ENCODE results near the gene CAMSAP1.

The CAMSAP1 gene

DNA sequence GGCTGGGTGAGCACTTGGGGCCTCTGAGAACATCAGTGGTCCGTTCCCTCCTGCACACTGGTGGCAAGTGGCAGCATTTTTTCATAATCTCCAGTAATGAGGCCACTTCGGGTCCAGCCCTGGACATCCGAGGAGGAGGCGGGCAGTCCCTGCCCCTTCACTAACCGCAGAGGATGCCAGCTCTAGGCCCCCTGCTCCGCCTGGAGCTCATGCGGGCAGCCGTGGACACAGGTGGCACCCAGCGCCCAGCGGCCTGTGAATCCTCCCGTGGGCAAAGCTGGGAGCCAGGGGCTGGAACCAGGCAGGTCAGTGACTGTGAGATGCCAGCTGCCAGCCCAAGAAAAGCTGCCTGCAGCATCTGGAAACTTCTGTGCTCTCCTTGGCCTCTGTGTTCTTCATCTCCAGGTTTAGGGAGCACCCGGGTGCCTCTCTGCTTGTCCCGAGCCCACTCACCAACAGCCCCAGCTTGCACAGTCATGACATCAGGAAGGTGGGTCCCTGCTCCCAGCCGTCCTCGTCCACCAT is 112.9 kb downstream of the CAMSAP1 start:
- Histone ChIP-seq H3K9me3 (ENCODE audit: control insufficient read depth, insufficient read depth, low read depth, low read length) (no peaks in the 10 kb centered on the region), H3K4me1 (ENCODE audit: control insufficient read depth, insufficient read depth, low read length) (no peaks in the 10 kb centered on the region), H3K36me3 (ENCODE audit: control insufficient read depth in 2 of 2, insufficient read depth in 1 of 2, low read length in 2 of 2) (no peaks in the 10 kb centered on the region), H3K4me3 (ENCODE audit: low read depth, low read length) (no peak overlapping the region), H3K27ac (ENCODE audit: extremely low read depth, low read depth, low read length) (no peak overlapping the region)
- TF ChIP-seq MEIS1 (CRISPR knock-in tag; IDR thresholded peaks at IDR 0.05; ENCODE audit: borderline replicate concordance): no peak
- TF ChIP-seq ZNF600 (tag by site-specific recombination; IDR thresholded peaks at IDR 0.05): no peak
- ChIA-PET CTCF (interaction anchor here (0.5 to 1.4 kb wide), 3 partner anchors 12 to 124 kb away, joined by 3 to 5 read pairs (median 3); no protein-coding TSS in a partner anchor), POLR2A (no interaction called here)

DNA sequence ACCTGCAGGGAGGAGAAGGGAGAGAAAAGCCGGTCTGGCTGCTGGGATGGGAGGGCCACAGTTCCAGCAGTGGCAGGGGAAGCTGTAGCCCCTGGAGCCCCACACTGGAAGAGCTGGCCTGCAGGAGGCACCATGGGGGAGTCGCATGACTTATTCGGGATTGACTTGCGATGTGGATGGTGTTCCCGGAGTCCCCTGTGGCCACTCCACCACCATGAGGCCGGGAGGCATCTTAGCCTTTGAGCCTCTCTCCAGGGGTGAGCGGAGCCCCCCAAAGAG is 113.3 kb downstream of the CAMSAP1 start:
- TF ChIP-seq TRIM28 (IDR thresholded peaks at IDR 0.05; ENCODE audit: borderline replicate concordance, low read length) (no peak), GLIS2 (tag by site-specific recombination; IDR thresholded peaks at IDR 0.05) (peak; percentile 30; the same call in 1 of the 2 replicates), GLIS1 (tag by site-specific recombination; IDR thresholded peaks at IDR 0.05) (0 out of 2 replicates have a peak, but pooled peaks have one; percentile 10)
- Histone ChIP-seq H3K27ac (ENCODE audit: extremely low read depth, low read depth, low read length) (no peak overlapping the region), H3K4me3 (ENCODE audit: low read depth, low read length) (no peak overlapping the region), H3K4me1 (ENCODE audit: control insufficient read depth, insufficient read depth, low read length) (no peaks in the 10 kb centered on the region), H3K36me3 (ENCODE audit: control insufficient read depth in 2 of 2, insufficient read depth in 1 of 2, low read length in 2 of 2) (no peaks in the 10 kb centered on the region), H3K9me3 (ENCODE audit: control insufficient read depth, insufficient read depth, low read depth, low read length) (no peaks in the 10 kb centered on the region)
- CTCF ChIA-PET: interaction anchor here (0.5 kb wide), 1 partner anchor 83 kb away, joined by 3 read pairs; no protein-coding TSS in a partner anchor
- POLR2A ChIA-PET: no interaction called here

DNA sequence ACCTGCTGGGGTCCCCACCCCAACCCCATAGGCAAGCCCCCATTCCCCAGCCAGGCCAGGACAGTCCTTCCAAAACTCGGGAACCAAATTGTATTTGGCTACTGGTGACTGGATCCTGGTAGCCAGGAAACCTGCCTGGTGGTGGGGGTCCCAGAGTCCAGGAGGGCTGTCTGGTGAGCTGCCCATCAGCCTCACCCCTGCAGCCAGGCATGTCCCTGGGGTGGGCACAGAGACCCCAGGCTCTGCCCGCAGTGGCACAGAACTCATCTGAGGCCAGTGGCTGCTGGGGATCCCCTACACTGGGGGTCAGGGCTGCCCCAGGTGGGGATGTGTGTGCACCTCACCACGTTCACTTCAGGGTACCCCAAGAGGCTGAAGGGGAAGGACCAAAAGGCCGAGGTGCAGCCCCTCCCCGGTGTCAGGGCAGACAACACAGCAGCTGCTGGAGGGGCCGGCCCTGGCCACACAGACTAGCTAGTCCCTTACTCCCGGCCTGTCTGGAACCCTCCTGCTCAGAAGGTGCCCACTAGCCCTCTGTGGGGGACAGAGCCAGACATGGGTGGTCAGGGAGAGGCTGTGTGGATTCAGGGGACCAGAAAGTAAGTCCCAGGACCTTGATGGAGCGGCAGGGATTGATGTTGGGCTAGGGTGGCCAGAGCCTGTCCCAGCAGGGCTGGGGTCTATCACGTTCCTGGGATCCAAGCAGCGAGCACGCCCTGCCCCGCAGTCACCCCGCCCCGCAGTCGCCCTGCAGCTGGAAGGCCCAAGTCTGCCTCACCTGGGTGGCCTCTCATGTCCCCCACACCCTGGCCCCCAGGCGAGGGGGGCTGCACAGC is 113.9 kb downstream of the CAMSAP1 start:
- Histone ChIP-seq H3K4me1 (ENCODE audit: control insufficient read depth, insufficient read depth, low read length) (no peaks in the 10 kb centered on the region), H3K27ac (ENCODE audit: extremely low read depth, low read depth, low read length) (no peak overlapping the region), H3K4me3 (ENCODE audit: low read depth, low read length) (no peak overlapping the region), H3K9me3 (ENCODE audit: control insufficient read depth, insufficient read depth, low read depth, low read length) (no peaks in the 10 kb centered on the region), H3K36me3 (ENCODE audit: control insufficient read depth in 2 of 2, insufficient read depth in 1 of 2, low read length in 2 of 2) (no peaks in the 10 kb centered on the region)
- ChIA-PET CTCF (interaction anchor here (0.5 kb wide), 1 partner anchor 83 kb away, joined by 3 read pairs; no protein-coding TSS in a partner anchor), POLR2A (no interaction called here)
- no peak for TF ChIP-seq ZBTB1 (tag by site-specific recombination; IDR thresholded peaks at IDR 0.05)
- no peak for TF ChIP-seq ZNF548 (tag by site-specific recombination; IDR thresholded peaks at IDR 0.05)
- no peak for TF ChIP-seq ZFP37 (tag by site-specific recombination; IDR thresholded peaks at IDR 0.05)
- TF ChIP-seq ZNF37A (tag by site-specific recombination; IDR thresholded peaks at IDR 0.05): no peak
- TF ChIP-seq ZNF623 (tag by site-specific recombination; IDR thresholded peaks at IDR 0.05): no peak
- no peak for TF ChIP-seq ZNF449 (tag by site-specific recombination; IDR thresholded peaks at IDR 0.05)
- TF ChIP-seq ZNF585B (tag by site-specific recombination; IDR thresholded peaks at IDR 0.05): no peak
- TF ChIP-seq ZNF10 (tag by site-specific recombination; IDR thresholded peaks at IDR 0.05): no peak

GRCh38 chr9:135792268-135793128 is 114.8 kb downstream of the CAMSAP1 start:
- H3K27ac ChIP-seq (ENCODE audit: extremely low read depth, low read depth, low read length): no peak overlapping the region
- no peaks in the 10 kb centered on the region for H3K9me3 ChIP-seq (ENCODE audit: control insufficient read depth, insufficient read depth, low read depth, low read length)
- no peak overlapping the region for H3K4me3 ChIP-seq (ENCODE audit: low read depth, low read length)
- ChIA-PET CTCF (no interaction called here), POLR2A (no interaction called here)
- H3K36me3 ChIP-seq (ENCODE audit: control insufficient read depth in 2 of 2, insufficient read depth in 1 of 2, low read length in 2 of 2): no peaks in the 10 kb centered on the region
- H3K4me1 ChIP-seq (ENCODE audit: control insufficient read depth, insufficient read depth, low read length): no peaks in the 10 kb centered on the region
- TF ChIP-seq ZNF571 (tag by site-specific recombination; IDR thresholded peaks at IDR 0.05): no peak
- TF ChIP-seq, protein P1, sequence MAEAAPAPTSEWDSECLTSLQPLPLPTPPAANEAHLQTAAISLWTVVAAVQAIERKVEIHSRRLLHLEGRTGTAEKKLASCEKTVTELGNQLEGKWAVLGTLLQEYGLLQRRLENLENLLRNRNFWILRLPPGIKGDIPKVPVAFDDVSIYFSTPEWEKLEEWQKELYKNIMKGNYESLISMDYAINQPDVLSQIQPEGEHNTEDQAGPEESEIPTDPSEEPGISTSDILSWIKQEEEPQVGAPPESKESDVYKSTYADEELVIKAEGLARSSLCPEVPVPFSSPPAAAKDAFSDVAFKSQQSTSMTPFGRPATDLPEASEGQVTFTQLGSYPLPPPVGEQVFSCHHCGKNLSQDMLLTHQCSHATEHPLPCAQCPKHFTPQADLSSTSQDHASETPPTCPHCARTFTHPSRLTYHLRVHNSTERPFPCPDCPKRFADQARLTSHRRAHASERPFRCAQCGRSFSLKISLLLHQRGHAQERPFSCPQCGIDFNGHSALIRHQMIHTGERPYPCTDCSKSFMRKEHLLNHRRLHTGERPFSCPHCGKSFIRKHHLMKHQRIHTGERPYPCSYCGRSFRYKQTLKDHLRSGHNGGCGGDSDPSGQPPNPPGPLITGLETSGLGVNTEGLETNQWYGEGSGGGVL (tag by site-specific recombination; IDR thresholded peaks at IDR 0.05): no peak
- TF ChIP-seq ZNF707 (tag by site-specific recombination; IDR thresholded peaks at IDR 0.05): no peak
- no peak for TF ChIP-seq ZNF121 (tag by site-specific recombination; IDR thresholded peaks at IDR 0.05)
- no peak for TF ChIP-seq ZNF610 (tag by site-specific recombination; IDR thresholded peaks at IDR 0.05; ENCODE audit: borderline replicate concordance)
- no peak for TF ChIP-seq ZNF23 (tag by site-specific recombination; IDR thresholded peaks at IDR 0.05; ENCODE audit: borderline replicate concordance)
- no peak for TF ChIP-seq ZNF292 (tag by site-specific recombination; IDR thresholded peaks at IDR 0.05; ENCODE audit: borderline replicate concordance, low read depth)
- TF ChIP-seq ZNF529 (tag by site-specific recombination; IDR thresholded peaks at IDR 0.05; ENCODE audit: insufficient replicate concordance): no peak
- no peak for TF ChIP-seq ZNF660 (tag by site-specific recombination; IDR thresholded peaks at IDR 0.05)
